ENCODE results near the gene STK11.
"Not testable (repeated sequence)": the region's sequence is repeated elsewhere in the genome, so short reads cannot be mapped to it uniquely, and the experiment has no call there.

The STK11 gene

DNA sequence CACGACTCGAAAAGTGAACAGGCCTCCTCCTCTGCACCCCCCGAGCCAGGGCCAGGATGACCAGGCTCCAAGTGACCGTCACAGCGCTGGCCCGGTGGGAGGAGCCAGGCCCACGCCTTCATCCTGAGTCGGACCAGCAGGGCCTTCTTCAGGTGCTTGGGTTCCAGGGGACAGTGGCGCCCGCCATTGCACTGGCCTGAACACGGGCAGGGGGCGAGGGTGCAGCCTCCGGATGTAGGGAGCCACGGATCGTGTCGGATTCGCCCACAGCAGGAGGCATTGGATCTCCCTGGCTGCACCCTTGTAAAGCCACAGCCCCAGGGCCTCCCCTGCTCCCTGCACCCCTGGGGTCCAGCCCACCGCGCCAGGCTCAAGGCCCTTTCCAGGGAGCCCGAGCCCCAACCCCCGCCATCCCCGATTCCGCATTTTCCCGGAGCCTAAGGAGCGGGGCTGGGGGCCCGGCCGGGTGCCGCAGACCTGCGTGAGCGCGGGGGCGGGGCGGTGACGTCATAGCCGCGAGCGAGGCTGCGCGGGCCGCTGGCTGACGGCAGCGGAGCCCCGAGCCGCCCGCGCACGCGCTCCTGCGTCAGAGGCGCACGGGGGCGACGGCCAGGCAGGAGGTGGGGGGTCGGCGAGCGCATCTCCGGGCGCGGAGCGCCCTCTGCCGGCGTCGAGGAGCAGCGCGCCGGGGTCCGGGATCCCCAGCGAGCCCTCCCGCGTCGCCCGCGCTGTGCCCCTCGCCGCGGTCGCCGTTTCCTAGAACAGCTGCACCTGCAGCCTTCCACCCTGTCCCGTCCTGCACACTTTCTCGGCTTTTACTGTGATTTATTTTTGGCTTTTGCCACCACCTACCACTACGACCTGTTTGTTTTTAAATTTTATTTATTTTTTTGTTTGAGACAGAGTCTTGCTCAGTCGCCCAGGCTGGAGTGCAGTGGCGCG, 34.5 kb downstream of the STK11 start:
- Histone ChIP-seq H3K4me1 (peaks cover 47 to 72% (median 69%) of the 10 kb centered on the region in 10 experiments), H3K9ac (peak overlapping the region in 9 of 11 experiments; percentile 31 to 95 (median 56); a peak in 14 of 22 replicates), H3K4me3 (peak overlapping the region in 8 of 10 experiments; percentile 36 to 96 (median 80); a peak in 11 of 20 replicates), H3K4me2 (peak overlapping the region; percentile 92 to 100 (median 99)), H3K27ac (peak overlapping the region in 2 of 11 experiments; percentile 20 to 25; a peak in 1 of 22 replicates), H3K27me3 (peaks cover 24 to 51% (median 50%) of the 10 kb centered on the region in 11 experiments), H4K20me1 (peaks cover 14 to 65% (median 41%) of the 10 kb centered on the region in 11 experiments; a peak in 21 of 22 replicates), H3K36me3 (peaks cover 0 to 13% (median 6%) of the 10 kb centered on the region in 11 experiments; a peak in 8 of 22 replicates), H3K9me3 (replicated peaks in 1 of 11) (no peaks in the 10 kb centered on the region)
- TF ChIP-seq Cebpa-rat (IDR thresholded peaks at IDR 0.05): no peak

DNA sequence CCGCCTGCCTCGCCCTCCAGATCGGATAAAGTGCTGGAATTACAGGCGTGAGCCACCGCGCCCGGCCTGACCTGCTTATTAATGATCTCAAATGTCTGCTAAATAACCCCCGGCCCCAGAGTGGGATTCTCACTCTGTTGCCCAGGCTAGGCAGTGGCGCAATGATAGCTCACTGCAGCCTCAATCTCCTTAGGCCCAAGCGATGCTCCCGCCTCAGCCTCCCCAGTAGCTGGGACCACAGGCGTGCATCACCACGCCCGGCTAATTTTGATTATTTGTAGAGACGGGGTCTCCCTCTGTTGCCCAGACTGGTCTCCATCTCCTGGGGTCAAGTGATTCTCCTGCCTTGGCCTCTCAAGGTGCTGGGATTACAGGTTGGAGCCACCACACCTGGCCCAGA, 35.3 kb downstream of the STK11 start:
- Histone ChIP-seq H3K4me3 (peak overlapping the region; percentile 79 to 96 (median 88)), H3K27ac (peak overlapping the region in 8 of 11 experiments; percentile 76 to 90 (median 86); a peak in 12 of 22 replicates), H3K36me3 (peaks cover 0 to 13% (median 6%) of the 10 kb centered on the region in 11 experiments; a peak in 8 of 22 replicates), H3K9me3 (replicated peaks in 1 of 11) (no peaks in the 10 kb centered on the region), H3K9ac (peak overlapping the region; percentile 87 to 95 (median 92); a peak in 20 of 22 replicates), H3K4me1 (peaks cover 56 to 81% (median 76%) of the 10 kb centered on the region in 10 experiments), H3K4me2 (peak overlapping the region; percentile 92 to 100 (median 99)), H3K27me3 (peaks cover 21 to 42% (median 41%) of the 10 kb centered on the region in 11 experiments), H4K20me1 (peaks cover 14 to 65% (median 47%) of the 10 kb centered on the region in 11 experiments; a peak in 20 of 22 replicates)
- no peak for TF ChIP-seq Cebpa-rat (IDR thresholded peaks at IDR 0.05)

DNA sequence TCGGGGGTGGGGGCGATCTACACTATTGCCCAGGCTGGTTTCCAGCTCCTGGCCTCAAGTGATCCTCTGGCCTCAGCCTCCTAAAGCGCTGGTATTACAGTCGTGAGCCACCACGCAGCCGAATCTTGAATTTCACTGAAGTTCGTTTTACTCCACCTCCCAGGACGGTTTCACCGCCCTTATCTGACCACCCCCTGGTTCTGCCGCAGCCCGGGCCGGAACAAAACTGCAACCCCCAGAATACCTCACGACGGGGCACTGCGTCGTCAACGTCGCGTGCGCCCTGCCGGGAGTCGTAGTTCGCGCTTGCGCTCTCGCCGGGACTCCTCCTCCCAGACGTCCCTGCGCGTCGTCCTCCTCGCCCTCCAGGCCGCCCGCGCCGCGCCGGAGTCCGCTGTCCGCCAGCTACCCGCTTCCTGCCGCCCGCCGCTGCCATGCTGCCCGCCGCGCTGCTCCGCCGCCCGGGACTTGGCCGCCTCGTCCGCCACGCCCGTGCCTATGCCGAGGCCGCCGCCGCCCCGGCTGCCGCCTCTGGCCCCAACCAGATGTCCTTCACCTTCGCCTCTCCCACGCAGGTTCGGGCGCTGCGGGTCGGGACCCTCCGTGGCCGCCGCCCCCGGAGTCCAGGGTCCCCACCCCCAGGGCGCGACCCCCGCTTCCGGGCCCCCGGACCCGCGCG, 36.0 kb downstream of the STK11 start, which contains the start of gene ATP5F1D:
ATP5F1D (plus strand) TSS at position 335 of the 679 bp plus-strand sequence; CDS start at position 435, 100 bp downstream.
- peaks cover 15 to 36% (median 35%) of the 10 kb centered on the region in 11 experiments for H3K27me3 ChIP-seq
- peak within 1 kb of the TSS; percentile 64 to 92 (median 86); a peak in 21 of 22 replicates for H3K27ac ChIP-seq
- peaks cover 62 to 87% (median 76%) of the 10 kb centered on the region in 10 experiments for H3K4me1 ChIP-seq
- H3K4me3 ChIP-seq: peak within 1 kb of the TSS; percentile 79 to 96 (median 88)
- peak within 1 kb of the TSS; percentile 87 to 95 (median 92) for H3K9ac ChIP-seq
- H3K4me2 ChIP-seq: peak within 1 kb of the TSS; percentile 94 to 100 (median 100)
- peaks cover 14 to 64% (median 48%) of the 10 kb centered on the region in 11 experiments; a peak in 20 of 22 replicates for H4K20me1 ChIP-seq
- peaks cover 0 to 17% (median 6%) of the 10 kb centered on the region in 11 experiments; a peak in 8 of 22 replicates for H3K36me3 ChIP-seq
- no peak for TF ChIP-seq Cebpa-rat (IDR thresholded peaks at IDR 0.05)
- H3K9me3 ChIP-seq (replicated peaks in 1 of 11): no peaks in the 10 kb centered on the region

DNA sequence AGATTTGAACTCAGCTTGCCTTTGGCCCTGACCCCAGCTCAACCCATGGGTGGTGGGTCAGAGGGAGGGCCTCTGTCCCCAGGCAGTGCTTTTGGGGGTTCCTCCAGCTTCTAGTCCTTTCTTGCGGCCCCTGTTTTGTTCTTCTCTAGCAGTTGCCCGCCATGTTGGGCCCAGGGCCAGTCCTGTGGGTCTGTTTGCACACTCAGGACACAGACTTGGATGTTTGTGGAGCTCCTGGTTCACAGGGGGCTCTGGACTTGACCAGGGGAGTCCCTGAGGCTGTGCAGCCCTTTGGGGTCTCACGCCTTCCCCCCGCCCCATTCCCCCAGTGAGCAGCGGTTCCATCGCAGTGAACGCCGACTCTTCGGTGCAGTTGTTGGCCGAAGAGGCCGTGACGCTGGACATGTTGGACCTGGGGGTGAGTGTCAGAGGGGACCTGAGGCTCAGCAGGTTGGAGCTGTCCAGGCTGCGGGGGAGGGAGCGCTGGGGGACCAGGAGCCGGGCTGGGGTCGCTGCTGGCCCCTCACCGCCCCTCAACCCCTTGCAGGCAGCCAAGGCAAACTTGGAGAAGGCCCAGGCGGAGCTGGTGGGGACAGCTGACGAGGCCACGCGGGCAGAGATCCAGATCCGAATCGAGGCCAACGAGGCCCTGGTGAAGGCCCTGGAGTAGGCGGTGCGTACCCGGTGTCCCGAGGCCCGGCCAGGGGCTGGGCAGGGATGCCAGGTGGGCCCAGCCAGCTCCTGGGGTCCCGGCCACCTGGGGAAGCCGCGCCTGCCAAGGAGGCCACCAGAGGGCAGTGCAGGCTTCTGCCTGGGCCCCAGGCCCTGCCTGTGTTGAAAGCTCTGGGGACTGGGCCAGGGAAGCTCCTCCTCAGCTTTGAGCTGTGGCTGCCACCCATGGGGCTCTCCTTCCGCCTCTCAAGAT, 38.5 kb downstream of the STK11 start:
- Histone ChIP-seq H3K9me3 (replicated peaks in 1 of 11) (no peaks in the 10 kb centered on the region), H4K20me1 (peaks cover 14 to 54% (median 42%) of the 10 kb centered on the region in 11 experiments; a peak in 20 of 22 replicates), H3K4me1 (peaks cover 70 to 81% (median 77%) of the 10 kb centered on the region in 10 experiments), H3K36me3 (peaks cover 0 to 17% (median 6%) of the 10 kb centered on the region in 11 experiments; a peak in 8 of 22 replicates), H3K27me3 (peaks cover 0 to 11% (median 10%) of the 10 kb centered on the region in 11 experiments; a peak in 18 of 22 replicates), H3K9ac (peak overlapping the region; percentile 87 to 95 (median 92)), H3K27ac (peak overlapping the region; percentile 40 to 72 (median 58); a peak in 17 of 22 replicates), H3K4me3 (peak overlapping the region; percentile 44 to 96 (median 85)), H3K4me2 (peak overlapping the region; percentile 94 to 100 (median 100))
- no peak for TF ChIP-seq Cebpa-rat (IDR thresholded peaks at IDR 0.05)

DNA sequence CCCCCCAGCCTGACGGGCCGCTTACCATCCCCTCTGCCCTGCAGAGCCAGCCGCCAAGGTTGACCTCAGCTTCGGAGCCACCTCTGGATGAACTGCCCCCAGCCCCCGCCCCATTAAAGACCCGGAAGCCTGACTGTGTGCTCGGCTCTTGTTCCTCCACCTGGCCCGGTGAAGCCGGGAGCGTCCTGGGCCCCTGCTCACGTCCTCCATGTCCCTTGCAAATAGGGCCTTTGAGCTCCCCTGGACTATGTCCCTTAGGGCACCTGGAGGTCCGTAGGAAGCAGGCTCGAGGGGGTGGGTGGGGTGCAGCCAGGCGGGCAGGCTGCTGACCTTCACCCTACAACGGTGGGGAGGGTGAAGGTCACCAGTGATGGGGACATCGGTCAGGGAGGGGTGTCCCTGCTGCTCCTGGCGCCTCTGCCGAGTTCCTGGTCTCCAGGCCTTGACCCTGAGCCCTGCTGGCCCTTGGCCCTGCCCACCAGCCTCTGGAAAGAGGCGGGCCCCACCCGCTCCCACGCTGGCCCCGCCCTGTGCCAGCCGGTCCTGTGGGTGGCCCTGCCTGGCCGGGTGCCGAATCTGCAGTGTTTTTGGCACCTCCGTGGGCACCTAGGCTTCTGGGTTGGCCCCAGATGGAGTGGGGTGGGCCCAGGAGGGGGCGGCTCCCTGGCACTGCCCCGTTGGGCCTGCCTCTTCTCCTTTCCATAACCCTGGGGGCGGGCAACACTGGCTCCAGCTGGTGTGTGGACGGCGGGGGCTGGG, 39.3 kb downstream of the STK11 start:
- no peaks in the 10 kb centered on the region; a peak in 3 of 22 replicates for H3K9me3 ChIP-seq (replicated peaks in 1 of 11)
- H3K9ac ChIP-seq: peak overlapping the region; percentile 43 to 95 (median 90)
- peak overlapping the region; percentile 40 to 72 (median 58); a peak in 18 of 22 replicates for H3K27ac ChIP-seq
- H3K27me3 ChIP-seq: peaks cover 0 to 3% (median 2%) of the 10 kb centered on the region in 11 experiments; a peak in 12 of 22 replicates
- peak overlapping the region; percentile 94 to 100 (median 100) for H3K4me2 ChIP-seq
- H4K20me1 ChIP-seq: peaks cover 17 to 50% (median 41%) of the 10 kb centered on the region in 11 experiments
- H3K4me1 ChIP-seq: peaks cover 67 to 74% (median 70%) of the 10 kb centered on the region in 10 experiments
- H3K36me3 ChIP-seq: peaks cover under 1 to 19% (median 8%) of the 10 kb centered on the region in 11 experiments; a peak in 21 of 22 replicates
- TF ChIP-seq Cebpa-rat (IDR thresholded peaks at IDR 0.05): no peak
- peak overlapping the region; percentile 44 to 96 (median 56) for H3K4me3 ChIP-seq

DNA sequence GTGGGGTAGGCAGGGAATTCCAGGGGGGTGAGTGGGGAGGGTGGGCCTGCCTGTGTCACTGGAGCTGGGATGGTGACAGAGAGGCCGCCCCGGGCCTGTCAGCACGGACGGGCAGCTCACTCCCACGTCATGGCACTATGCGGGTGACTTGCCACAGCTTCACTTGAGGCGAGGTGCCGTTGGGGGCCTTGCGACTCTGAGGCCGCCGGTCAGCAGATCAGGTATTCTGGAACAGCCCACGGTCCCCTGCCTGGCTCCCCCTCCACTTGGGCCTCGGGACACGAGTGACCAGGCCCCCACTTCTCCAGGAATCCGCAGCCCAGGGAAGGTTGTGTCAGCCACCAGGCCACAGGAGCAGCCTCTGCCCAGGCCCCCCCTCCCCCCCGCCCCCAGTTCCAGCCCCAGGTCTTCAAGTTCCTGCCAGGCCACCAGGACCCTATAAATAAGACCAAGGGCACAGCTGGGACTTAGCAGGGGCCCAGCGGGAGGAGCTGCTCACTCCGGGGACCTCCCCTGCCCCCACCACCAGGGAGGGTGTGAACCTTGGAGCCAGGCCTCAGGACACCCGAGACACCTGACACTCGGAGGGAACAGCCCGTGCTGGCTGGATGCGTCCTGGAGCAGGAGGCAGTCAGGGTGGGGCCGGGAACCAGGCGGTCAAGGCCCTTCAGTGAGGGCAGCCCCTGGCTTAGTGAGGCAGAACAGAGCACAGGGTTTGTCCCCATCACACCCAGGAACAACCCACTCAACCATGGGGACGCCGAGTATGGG, 40.1 kb downstream of the STK11 start:
- Histone ChIP-seq H3K9me3 (replicated peaks in 1 of 11) (peaks cover 0 to 5% (median 0%) of the 10 kb centered on the region in 11 experiments; a peak in 6 of 22 replicates), H3K4me2 (peak overlapping the region; percentile 94 to 100 (median 100)), H4K20me1 (peaks cover 25 to 58% (median 49%) of the 10 kb centered on the region in 11 experiments), H3K27ac (peak overlapping the region in 10 of 11 experiments; percentile 40 to 72 (median 52); a peak in 15 of 22 replicates), H3K27me3 (no peaks in the 10 kb centered on the region), H3K4me1 (peaks cover 63 to 69% (median 67%) of the 10 kb centered on the region in 10 experiments), H3K36me3 (peaks cover 9 to 27% (median 16%) of the 10 kb centered on the region in 11 experiments; a peak in 21 of 22 replicates), H3K9ac (peak overlapping the region; percentile 43 to 95 (median 90); a peak in 17 of 22 replicates), H3K4me3 (peak overlapping the region in 7 of 10 experiments; percentile 44 to 96 (median 79); a peak in 5 of 20 replicates)
- no peak for TF ChIP-seq Cebpa-rat (IDR thresholded peaks at IDR 0.05)

DNA sequence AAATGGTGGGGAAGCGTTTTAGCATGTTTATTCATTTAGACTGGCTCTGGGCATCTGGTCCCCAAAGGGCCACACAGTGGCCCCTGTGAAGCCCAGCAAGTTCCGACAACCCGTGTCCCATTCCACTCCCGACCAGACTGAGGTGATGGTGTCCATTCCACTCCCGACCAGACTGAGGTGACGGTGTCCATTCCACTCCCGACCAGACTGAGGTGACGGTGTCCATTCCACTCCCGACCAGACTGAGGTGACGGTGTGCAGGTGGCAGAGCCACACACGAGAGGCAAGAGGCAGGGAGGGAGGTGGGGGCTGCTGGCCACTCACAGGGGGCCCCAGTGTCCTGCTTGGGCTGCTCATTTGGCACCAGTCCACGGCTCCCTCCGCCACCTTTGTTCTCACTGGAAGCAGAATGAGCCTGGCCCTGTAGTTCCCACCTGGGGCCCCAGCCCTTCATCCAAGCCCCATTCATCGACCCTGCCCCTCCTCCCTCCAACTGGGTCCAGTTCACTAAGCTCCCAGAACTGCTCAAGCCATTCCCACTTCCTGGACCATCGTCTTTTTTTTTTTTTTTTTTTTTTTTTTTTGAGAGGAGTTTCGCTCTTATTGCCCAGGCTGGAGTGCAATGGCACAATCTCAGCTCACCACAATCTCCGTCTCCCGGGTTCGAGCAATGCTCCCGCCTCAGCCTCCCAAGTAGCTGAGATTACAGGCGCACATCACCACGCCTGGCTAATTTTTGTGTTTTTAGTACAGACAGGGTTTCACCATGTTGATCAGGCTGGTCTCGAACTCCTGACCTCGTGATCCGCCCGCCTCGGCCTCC, 40.9 kb downstream of the STK11 start:
- Histone ChIP-seq H3K27ac (peak overlapping the region in 9 of 11 experiments; percentile 27 to 56 (median 40); a peak in 12 of 22 replicates), H3K4me1 (peaks cover 55 to 62% (median 59%) of the 10 kb centered on the region in 10 experiments), H3K9ac (peak overlapping the region in 10 of 11 experiments; percentile 30 to 64 (median 54); a peak in 14 of 22 replicates), H3K4me2 (peak overlapping the region; percentile 79 to 100 (median 99)), H3K36me3 (peaks cover 11 to 35% (median 24%) of the 10 kb centered on the region in 11 experiments; a peak in 21 of 22 replicates), H4K20me1 (peaks cover 33 to 66% (median 57%) of the 10 kb centered on the region in 11 experiments)
- not testable (repeated sequence) for H3K27me3 ChIP-seq; H3K9me3 ChIP-seq (replicated peaks in 1 of 11); H3K4me3 ChIP-seq

All from BLaER1 treated with 17β-estradiol and CSF1 and Interleukin-3, amounts not matched to agents 10 nM and 100 nM (cell line).